Measurements from ENCODE around the gene GALNT18. TPM values are rescaled to one million over a fixed set of nuclear protein-coding genes. Genes with fewer than 3 reads are reported as not detected.

Gene GALNT18
- polyA plus RNA-seq, 1 donor (not counting 4 experiments of a cell fraction or from before 2014, with no cell fraction given) = 27.2 TPM

DNA sequence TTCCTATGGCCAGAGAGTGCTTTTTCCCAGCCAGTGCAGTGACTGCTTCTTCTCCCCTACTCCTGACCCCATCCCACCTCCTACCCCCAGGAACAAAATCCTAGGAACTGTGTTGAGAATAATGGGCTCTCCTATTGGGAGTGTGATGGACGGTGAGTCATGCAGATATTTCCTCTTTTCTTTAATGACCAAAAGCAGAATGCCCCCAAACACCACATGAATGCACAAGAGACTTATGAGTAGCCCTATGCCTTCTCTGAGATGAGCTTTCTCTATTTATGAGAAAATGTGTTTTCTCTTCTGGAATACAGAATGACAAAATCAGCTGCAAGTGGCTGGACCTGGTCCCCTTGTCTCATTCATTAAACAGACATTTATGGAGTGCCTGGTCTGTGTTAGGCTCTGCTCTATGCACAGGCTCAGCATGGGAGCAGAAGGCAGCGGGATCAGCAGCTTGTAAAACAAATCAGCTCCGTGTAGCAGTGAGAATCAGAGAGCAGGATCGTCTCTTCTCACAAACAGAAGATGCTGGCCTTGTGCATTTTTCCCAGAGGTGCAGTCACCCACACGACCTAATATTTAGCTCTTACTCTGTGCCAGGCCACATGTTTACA is 47.5 kb upstream of the GALNT18 start:
- peaks cover 2% of the 10 kb centered on the region for H3K9me3 ChIP-seq (ENCODE audit: control insufficient read depth, low read depth, low read length)
- TF ChIP-seq CTCF (optimal IDR thresholded peaks at IDR 0.05 in 1 of 3, IDR thresholded peaks at IDR 0.05 in 1 of 3, conservative IDR thresholded peaks at IDR 0.05 in 1 of 3; ENCODE audit: extremely low read depth in 1 of 3, insufficient read depth in 2 of 3, low read length in 3 of 3) = no peak
- TF ChIP-seq EZH2 (IDR thresholded peaks at IDR 0.05; ENCODE audit: low read length) = no peak
- DNase-seq (ENCODE audit: low read depth, low spot score) (no peak), FAIRE-seq (no peak)
- dilution Hi-C loops (cut with MboI; ENCODE audit: extremely low pct_ligation_motif_present, low sequenced_read_pairs) = no loop called here
- H3K9ac ChIP-seq (ENCODE audit: control insufficient read depth, extremely low read depth, insufficient read depth, low read length) = no peak overlapping the region
- H2AFZ ChIP-seq (ENCODE audit: control insufficient read depth, low read length) = no peak overlapping the region
- H3K79me2 ChIP-seq (ENCODE audit: control insufficient read depth, insufficient read depth, low read length) = no peaks in the 10 kb centered on the region
- no peak overlapping the region for H3K4me3 ChIP-seq (ENCODE audit: control insufficient read depth in 2 of 3, extremely low read depth in 1 of 3, insufficient read depth in 2 of 3, low read depth in 1 of 3, low read length in 3 of 3)
- H3K4me2 ChIP-seq (ENCODE audit: control insufficient read depth, extremely low read depth, insufficient read depth, low read depth, low read length) = no peak overlapping the region
- H3K27ac ChIP-seq (ENCODE audit: control insufficient read depth, insufficient read depth, low read length) = no peak overlapping the region
- H3K9me1 ChIP-seq (ENCODE audit: control insufficient read depth, extremely low read depth, insufficient read depth, low read length) = peaks cover 8% of the 10 kb centered on the region
- H3K36me3 ChIP-seq (ENCODE audit: control insufficient read depth in 2 of 2, extremely low read depth in 1 of 2, insufficient read depth in 2 of 2, low read length in 2 of 2) = no peaks in the 10 kb centered on the region
- H3K4me1 ChIP-seq (ENCODE audit: control insufficient read depth, extremely low read depth, insufficient read depth, low read length) = peaks cover 7% of the 10 kb centered on the region
- H3K27me3 ChIP-seq (ENCODE audit: control insufficient read depth, extremely low read depth, insufficient read depth, low read length) = peaks cover 10% of the 10 kb centered on the region
- no peaks in the 10 kb centered on the region for H4K20me1 ChIP-seq (ENCODE audit: control insufficient read depth, extremely low read depth, insufficient read depth, low read length)

DNA sequence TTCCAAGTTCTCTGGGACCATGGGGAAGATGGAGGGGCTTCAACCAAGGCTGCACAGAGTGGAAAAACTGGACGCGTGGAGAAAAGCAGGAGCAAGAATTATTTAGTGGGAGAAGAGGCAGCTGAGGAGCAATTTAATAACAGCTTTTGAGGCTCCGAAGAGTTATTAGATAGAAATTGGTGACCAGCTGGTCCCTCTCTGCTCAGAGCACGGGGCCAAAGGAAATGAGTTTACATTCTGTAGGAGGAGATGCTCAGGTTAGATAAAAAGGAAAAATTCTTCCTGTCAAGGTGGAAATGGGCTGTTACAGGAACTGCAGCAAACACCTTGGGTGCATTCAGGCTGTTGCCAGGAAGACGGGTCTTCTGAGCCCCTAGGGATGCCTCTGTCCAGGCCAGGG is 47.0 kb upstream of the GALNT18 start:
- no peak overlapping the region for H3K27ac ChIP-seq (ENCODE audit: control insufficient read depth, insufficient read depth, low read length)
- no peak overlapping the region for H2AFZ ChIP-seq (ENCODE audit: control insufficient read depth, low read length)
- H3K9me3 ChIP-seq (ENCODE audit: control insufficient read depth, low read depth, low read length) = peaks cover 2% of the 10 kb centered on the region
- H3K79me2 ChIP-seq (ENCODE audit: control insufficient read depth, insufficient read depth, low read length) = no peaks in the 10 kb centered on the region
- peaks cover 7% of the 10 kb centered on the region for H3K4me1 ChIP-seq (ENCODE audit: control insufficient read depth, extremely low read depth, insufficient read depth, low read length)
- H3K27me3 ChIP-seq (ENCODE audit: control insufficient read depth, extremely low read depth, insufficient read depth, low read length) = peaks cover 15% of the 10 kb centered on the region
- no peak overlapping the region for H3K4me3 ChIP-seq (ENCODE audit: control insufficient read depth in 2 of 3, extremely low read depth in 1 of 3, insufficient read depth in 2 of 3, low read depth in 1 of 3, low read length in 3 of 3)
- TF ChIP-seq EZH2 (IDR thresholded peaks at IDR 0.05; ENCODE audit: low read length) (no peak), CTCF (optimal IDR thresholded peaks at IDR 0.05 in 1 of 3, IDR thresholded peaks at IDR 0.05 in 1 of 3, conservative IDR thresholded peaks at IDR 0.05 in 1 of 3; ENCODE audit: extremely low read depth in 1 of 3, insufficient read depth in 2 of 3, low read length in 3 of 3) (no peak)
- H3K9ac ChIP-seq (ENCODE audit: control insufficient read depth, extremely low read depth, insufficient read depth, low read length) = no peak overlapping the region
- dilution Hi-C loops (cut with MboI; ENCODE audit: extremely low pct_ligation_motif_present, low sequenced_read_pairs) = no loop called here
- no peak for FAIRE-seq
- DNase-seq (ENCODE audit: low read depth, low spot score) = no peak
- no peaks in the 10 kb centered on the region for H4K20me1 ChIP-seq (ENCODE audit: control insufficient read depth, extremely low read depth, insufficient read depth, low read length)
- H3K4me2 ChIP-seq (ENCODE audit: control insufficient read depth, extremely low read depth, insufficient read depth, low read depth, low read length) = no peak overlapping the region
- no peaks in the 10 kb centered on the region for H3K36me3 ChIP-seq (ENCODE audit: control insufficient read depth in 2 of 2, extremely low read depth in 1 of 2, insufficient read depth in 2 of 2, low read length in 2 of 2)
- H3K9me1 ChIP-seq (ENCODE audit: control insufficient read depth, extremely low read depth, insufficient read depth, low read length) = peaks cover 8% of the 10 kb centered on the region

Data from keratinocyte (primary cell).